HG03280 (cell line): ENCODE measurements around the gene ZNF804A.
"Not testable (repeated sequence)": the region's sequence is repeated elsewhere in the genome, so short reads cannot be mapped to it uniquely, and the experiment has no call there.

Experiments
- ATAC-seq: cut with Tn5 transposase; IDR thresholded peaks from one replicate; pipeline ENCODE4 v1.9.1; 2021; ENCODE audit warnings: mild to moderate bottlenecking, moderate library complexity; ENCODE audit not compliant: unreplicated experiment

Gene ZNF804A

GRCh38 chr2:184793176-184793575, 194.8 kb downstream of the ZNF804A start:
- no peak for ATAC-seq

DNA sequence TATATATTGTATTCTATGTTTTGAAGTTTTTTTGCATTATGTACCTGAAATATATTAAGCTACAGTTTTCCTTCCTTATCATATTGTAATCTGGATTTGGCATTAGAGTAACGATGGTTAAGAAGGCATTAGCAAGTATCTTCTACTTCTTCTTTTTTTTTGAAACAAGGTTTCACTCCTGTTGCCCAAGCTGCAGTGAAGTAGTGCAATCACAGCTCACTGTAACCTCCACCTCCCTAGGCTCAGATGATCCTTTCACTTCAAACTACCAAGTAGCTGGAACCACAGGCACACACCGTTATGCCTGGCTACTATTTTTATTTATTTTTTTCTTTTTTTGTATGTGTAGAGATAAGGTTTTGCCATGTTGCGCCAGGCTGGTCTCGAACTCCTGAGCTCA, 201.1 kb downstream of the ZNF804A start:
- no peak for ATAC-seq

DNA sequence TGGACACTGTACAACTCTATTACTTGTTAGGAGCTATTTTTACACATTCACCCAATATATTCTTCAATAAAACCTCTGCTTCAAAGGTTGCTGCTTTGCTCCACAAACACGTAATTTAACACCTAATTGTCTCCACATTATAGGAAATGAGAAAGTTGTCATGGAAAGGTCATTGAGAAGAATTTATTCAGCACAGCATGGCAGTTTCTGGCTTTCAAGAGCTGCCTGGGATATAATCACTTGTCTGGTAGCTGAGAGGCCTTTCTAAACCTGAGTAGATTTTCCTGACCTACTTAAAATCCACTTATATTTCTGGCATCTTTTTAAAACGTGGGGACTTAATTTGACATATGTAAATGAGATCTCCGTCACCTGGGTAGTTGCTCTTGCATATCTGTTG, 216.1 kb downstream of the ZNF804A start:
- ATAC-seq = no peak

DNA sequence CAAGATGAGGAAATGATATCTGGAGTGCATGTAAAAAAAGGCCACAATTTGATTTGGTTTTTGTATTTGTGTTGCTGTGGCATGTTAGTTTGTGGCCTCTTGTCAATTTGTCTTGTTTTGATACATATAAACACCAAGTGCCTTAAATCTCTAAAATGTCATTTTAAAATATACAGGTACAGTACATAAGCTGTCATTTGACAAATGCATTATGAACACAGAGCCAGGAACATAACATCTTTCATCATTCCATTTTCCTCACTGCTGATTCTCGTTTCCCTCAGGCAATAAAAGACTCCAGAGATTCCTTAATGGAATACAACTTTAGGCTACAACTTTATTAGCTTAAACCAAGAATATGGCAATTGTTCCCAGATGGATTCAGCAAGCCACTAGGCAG, 217.5 kb downstream of the ZNF804A start:
- ATAC-seq = no peak

DNA sequence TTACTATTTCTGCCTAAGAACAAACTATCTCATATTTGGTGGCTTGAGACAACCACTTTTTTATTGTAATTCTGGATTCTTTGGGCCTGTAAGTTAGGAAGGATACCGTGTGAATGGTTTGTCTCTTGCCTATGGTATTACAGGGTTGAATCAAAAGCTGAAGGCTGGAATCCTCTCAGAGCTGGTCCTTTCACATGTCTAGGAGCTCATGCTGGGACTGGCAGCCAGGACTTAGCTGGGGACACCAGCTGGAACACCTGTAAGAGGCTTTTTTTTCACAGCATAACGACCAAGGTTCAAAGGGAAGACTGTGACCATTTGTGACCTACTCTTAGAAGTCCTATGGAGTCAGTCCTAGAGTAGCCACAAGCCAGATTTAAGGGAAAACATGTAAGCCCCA, 226.3 kb downstream of the ZNF804A start:
- no peak for ATAC-seq

GRCh38 chr2:184830531-184830930, 232.2 kb downstream of the ZNF804A start:
- ATAC-seq = no peak

DNA sequence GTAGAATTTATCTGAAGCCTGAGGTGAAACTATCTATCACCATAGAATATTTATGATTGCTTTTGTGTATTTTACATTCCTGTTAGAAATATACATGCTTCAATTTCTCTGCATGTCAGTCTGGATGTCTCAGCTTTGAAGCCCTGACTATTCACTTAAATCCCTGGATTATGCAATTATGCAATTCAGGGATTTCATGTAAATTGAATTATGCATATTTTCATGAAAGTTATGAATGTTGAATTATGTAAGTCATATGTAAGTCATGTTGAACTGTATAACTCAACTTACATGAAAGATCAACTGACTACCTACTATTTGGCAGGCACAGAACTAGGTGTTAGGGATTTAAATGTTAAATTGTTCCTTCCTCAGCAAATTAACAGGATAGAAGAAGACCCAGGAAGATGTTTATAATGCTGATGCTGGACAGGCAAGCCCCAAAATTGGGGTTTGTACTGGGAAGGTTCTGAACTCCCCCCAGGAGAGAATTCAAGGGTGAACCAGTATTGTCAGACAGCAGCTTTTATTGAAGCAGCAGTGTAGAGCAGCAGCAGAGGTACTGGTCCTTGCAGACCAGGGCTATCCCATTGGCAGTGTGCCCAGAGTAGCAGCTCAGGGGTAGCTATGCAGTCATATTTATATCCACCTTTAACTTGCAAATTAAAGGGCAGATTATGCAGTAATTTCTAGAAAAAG, 236.5 kb downstream of the ZNF804A start:
- ATAC-seq = no peak

DNA sequence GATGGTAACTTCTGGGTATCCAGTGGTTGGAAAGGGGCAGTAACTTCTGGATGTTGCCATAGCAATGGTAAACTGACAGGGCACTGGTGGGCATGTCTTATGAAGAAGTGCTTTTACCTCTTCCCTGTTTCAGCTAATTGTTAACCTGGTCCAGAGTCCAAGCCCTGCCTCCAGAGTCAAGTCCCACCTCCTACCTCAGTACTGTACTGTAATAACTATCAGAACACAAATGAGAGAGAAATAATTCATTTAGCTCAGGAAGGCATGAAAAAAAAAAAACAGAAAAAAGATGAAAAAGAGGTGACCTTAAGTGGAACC, 237.0 kb downstream of the ZNF804A start:
- ATAC-seq = no peak

- no peak for ATAC-seq
Measured at GRCh38 chr2:184847331-184847730, 249.0 kb downstream of the ZNF804A start.

- no peak for ATAC-seq
Measured at GRCh38 chr2:184849516-184849915, 251.2 kb downstream of the ZNF804A start.

DNA sequence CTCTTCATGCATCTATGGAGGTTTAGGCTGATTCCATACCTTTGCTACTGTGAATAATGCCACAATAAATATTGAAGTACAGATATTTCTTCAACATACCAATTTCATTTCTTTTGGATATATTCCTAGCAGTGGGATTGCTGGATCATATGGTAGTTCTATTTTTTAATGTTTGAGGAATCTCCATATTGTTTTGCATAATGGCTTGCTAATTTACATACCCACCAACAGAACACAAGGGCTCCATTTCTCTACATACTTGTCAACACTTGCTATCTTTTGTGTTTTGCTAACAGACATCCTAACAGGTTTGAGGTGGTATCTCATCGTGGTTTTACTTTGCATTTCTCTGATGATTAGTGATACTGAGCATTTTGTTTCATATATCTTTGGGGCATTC, 253.2 kb downstream of the ZNF804A start:
- no peak for ATAC-seq

- no peak for ATAC-seq
Measured at GRCh38 chr2:184859187-184859586, 260.9 kb downstream of the ZNF804A start.

- no peak for ATAC-seq
Measured at GRCh38 chr2:184860744-184861143, 262.4 kb downstream of the ZNF804A start.

DNA sequence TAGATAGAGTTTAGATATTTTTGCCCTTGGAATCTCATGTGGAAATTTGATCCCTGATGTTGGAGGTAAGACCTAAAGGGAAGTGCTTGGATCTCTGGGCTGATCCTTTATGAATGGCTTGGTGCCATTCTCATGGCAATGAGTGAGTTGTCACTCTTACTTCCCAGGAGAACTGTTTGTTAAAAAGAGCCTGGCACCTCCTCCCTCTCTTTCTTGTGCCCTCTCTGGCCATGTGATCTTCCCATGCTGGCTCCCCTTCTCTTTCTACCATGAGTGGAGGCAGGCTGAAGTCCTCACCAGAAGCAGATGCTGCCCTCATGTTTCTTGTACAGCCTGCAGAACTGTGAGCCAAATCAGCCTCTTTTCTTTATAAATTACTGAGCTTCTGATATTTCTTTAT, 276.9 kb downstream of the ZNF804A start:
- ATAC-seq = no peak

- no peak for ATAC-seq
Measured at GRCh38 chr2:184875911-184876310, 277.6 kb downstream of the ZNF804A start.

DNA sequence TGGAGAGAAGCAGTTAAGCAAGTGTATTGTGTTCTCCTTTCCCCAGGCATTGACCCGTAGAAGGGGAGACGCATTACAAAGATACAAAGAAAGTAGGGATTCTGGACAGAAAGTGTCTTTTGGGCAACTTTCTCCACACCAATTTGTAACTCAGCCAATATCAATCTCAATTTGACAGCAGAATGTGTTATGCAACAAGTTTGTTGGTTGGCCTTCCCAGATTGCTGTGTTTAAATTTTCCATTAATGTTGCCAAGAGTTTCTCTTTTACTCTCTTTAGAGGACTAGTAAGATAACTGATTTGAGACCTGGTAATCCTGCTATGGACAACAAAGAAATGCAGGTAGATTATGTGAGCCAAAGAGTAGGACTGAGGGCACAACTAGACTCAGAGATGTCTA, 279.6 kb downstream of the ZNF804A start:
- no peak for ATAC-seq

- no peak for ATAC-seq
Measured at GRCh38 chr2:184879671-184880070, 281.3 kb downstream of the ZNF804A start.

- not testable (repeated sequence) for ATAC-seq
Measured at GRCh38 chr2:184886585-184886984, 288.3 kb downstream of the ZNF804A start.

- peak; percentile 73 for ATAC-seq
Measured at GRCh38 chr2:184890311-184890710, 292.0 kb downstream of the ZNF804A start.

DNA sequence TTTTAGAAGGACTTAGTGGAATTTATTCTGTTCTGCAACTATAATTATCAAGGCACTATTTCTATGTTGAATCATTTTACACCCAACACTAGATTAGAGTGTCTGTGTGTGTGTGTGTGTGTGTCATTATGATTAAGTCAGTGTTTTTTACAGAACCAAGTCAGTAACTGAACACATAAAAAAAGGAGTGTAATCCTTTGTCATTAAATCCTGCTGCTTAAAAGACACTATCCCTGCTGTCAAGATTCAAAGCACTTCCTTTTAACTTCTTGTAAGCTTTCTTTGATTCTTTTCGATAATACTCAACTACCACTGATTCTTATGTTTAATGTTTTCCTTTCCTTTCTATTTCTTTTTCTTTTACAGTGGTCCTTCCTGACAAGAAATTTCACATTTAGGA, 306.7 kb downstream of the ZNF804A start:
- ATAC-seq = no peak

DNA sequence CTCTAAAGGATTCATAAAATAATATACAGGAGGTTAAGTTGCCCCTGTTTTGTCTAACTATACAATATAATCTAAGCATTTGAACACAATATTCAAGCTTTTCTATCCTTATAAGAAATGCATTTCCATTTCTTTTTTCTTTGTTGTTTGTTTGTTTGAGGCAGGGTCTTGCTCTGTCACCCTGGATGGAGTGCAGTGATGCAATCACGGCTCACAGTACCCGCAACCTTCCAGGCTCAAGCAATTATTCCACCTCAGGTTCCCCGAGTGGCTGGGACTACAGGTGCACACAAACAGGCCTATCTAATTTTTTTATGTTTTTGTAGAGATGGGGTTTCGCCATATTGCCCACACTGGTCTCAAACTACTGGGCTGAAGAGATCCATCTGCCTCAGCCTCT, 307.8 kb downstream of the ZNF804A start:
- no peak for ATAC-seq

DNA sequence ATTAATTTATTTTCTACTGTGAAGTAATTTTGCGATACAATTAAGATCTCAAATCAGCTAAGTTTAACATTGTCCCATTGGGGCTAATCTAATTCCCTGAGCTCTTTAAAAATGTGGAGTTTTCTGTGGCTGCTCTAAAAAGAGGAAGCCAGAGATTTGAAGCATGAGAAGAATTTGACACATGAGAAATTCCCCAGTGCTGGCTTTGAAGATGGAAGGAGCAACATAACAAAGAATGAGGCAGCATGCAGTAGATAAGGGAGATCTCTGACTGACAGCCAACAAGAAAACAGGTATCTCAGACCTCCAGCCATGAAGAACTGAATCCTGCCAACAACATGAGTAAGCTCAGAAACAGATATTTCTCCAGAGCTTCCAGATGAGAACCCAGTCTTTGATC, 308.4 kb downstream of the ZNF804A start:
- no peak for ATAC-seq

DNA sequence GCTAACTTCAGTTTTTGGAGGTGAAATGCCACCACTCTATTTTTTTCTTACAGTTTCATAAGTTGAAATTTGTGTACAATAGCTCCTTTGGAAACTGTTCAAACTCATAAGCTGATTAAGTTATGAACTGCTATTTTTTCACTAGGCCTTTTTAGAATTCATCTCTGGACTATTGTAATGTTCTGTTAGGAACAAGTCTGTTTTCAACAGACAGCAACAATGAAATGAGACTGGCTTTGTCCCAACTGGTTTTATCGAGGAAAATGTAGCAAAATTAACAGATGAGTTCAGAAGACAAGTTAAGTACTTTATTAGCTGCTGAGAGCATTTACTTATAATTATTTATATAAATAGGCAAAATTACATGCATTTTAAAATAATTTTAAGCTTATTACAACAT, 310.6 kb downstream of the ZNF804A start:
- no peak for ATAC-seq
